Measurements from ENCODE around the gene SEPTIN6. TPM values are rescaled to one million over a fixed set of nuclear protein-coding genes. Genes with fewer than 3 reads are reported as not detected.

Gene SEPTIN6
- total and polyA plus RNA-seq, 2 of the 13 experiments (the other 11 are each of a cell fraction or from before 2014, with no cell fraction given) = 21.7 to 38.3 TPM

DNA sequence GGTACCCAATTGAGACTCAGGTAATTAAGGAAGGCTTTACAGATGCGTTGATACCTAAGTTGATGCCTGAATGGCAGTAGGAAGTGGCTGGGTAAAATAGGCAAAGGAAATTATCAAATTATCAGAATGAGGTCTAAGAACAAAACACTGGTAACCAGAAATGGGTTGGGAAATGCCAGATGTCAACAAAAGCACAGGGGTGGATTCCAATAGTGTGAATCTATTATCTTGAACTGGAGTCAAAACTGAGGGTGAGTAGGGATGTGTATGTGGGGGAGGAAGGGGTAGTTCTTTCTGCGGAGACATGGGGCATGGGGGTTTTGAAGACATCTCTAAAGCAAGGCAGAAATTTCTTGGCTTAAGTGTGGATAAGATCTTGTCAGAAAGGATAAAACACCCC is 16.0 kb upstream of the SEPTIN6 start:
- Histone ChIP-seq H3K9me3 (ENCODE audit: low read length) (no peaks in the 10 kb centered on the region), H3K4me2 (ENCODE audit: low read depth, low read length) (no peak overlapping the region), H2AFZ (ENCODE audit: low read length) (no peak overlapping the region), H3K9ac (ENCODE audit: insufficient read depth, low read depth, low read length) (no peak overlapping the region), H3K4me3 (replicated peaks in 1 of 3; ENCODE audit: insufficient read depth in 1 of 3, low read depth in 2 of 3, low read length in 3 of 3) (no peak overlapping the region), H3K4me1 (ENCODE audit: insufficient read depth, low read length) (no peaks in the 10 kb centered on the region), H3K27me3 (ENCODE audit: control insufficient read depth in 1 of 2, insufficient read depth in 2 of 2, low read length in 2 of 2) (no peaks in the 10 kb centered on the region), H3K27ac (ENCODE audit: extremely low read length, insufficient read depth, low read length) (no peak overlapping the region), H3K79me2 (ENCODE audit: insufficient read depth, low read length) (no peaks in the 10 kb centered on the region), H4K20me1 (ENCODE audit: insufficient read depth, low read length) (no peaks in the 10 kb centered on the region), H3K36me3 (replicated peaks in 1 of 2; ENCODE audit: control insufficient read depth in 1 of 2, insufficient read depth in 2 of 2, low read length in 2 of 2) (no peaks in the 10 kb centered on the region)
- ATAC-seq (no peak), DNase-seq (ENCODE audit: low spot score) (no peak), FAIRE-seq (no peak)
- 44% methylated on average over 2 of the region's 2 CpGs for WGBS (ENCODE audit: low lambda C conversion rate)
- intact Hi-C loops (cut with micrococcal nuclease; ENCODE audit: unreplicated experiment) (no loop called here), in situ Hi-C loops (cut with HindIII; ENCODE audit: extremely low pct_ligation_motif_present, low pct_unique_long_range_greater_than_20kb) (no loop called here)
- ChIA-PET CTCF (ENCODE audit: low intra/inter-chr PET ratio, low total read pairs) (no interaction called here), POLR2A (no interaction called here)
- BruUV-seq (replicated peaks) = no TSS peak
- no peak for TF ChIP-seq ELF1 (CRISPR knock-in tag; IDR thresholded peaks at IDR 0.05)
- TF ChIP-seq, protein P1, sequence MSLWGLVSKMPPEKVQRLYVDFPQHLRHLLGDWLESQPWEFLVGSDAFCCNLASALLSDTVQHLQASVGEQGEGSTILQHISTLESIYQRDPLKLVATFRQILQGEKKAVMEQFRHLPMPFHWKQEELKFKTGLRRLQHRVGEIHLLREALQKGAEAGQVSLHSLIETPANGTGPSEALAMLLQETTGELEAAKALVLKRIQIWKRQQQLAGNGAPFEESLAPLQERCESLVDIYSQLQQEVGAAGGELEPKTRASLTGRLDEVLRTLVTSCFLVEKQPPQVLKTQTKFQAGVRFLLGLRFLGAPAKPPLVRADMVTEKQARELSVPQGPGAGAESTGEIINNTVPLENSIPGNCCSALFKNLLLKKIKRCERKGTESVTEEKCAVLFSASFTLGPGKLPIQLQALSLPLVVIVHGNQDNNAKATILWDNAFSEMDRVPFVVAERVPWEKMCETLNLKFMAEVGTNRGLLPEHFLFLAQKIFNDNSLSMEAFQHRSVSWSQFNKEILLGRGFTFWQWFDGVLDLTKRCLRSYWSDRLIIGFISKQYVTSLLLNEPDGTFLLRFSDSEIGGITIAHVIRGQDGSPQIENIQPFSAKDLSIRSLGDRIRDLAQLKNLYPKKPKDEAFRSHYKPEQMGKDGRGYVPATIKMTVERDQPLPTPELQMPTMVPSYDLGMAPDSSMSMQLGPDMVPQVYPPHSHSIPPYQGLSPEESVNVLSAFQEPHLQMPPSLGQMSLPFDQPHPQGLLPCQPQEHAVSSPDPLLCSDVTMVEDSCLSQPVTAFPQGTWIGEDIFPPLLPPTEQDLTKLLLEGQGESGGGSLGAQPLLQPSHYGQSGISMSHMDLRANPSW (CRISPR knock-in tag; IDR thresholded peaks at IDR 0.05; ENCODE audit: borderline replicate concordance) = no peak
- no peak for TF ChIP-seq ZNF343 (CRISPR knock-in tag; IDR thresholded peaks at IDR 0.05)
- TF ChIP-seq TARDBP (CRISPR knock-in tag; IDR thresholded peaks at IDR 0.05) = no peak
- TF ChIP-seq, protein P2, sequence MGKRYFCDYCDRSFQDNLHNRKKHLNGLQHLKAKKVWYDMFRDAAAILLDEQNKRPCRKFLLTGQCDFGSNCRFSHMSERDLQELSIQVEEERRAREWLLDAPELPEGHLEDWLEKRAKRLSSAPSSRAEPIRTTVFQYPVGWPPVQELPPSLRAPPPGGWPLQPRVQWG (CRISPR knock-in tag; IDR thresholded peaks at IDR 0.05; ENCODE audit: borderline replicate concordance, low read depth) = no peak
- no peak for TF ChIP-seq ZFP36 (IDR thresholded peaks at IDR 0.05; ENCODE audit: borderline replicate concordance, low read depth, low read length, partially characterized antibody)
- no peak for TF ChIP-seq ZNF510 (CRISPR knock-in tag; IDR thresholded peaks at IDR 0.05; ENCODE audit: low read depth)
- TF ChIP-seq CBX1 (IDR thresholded peaks at IDR 0.05; ENCODE audit: low read depth) = no peak
- TF ChIP-seq JDP2 (CRISPR knock-in tag; IDR thresholded peaks at IDR 0.05; ENCODE audit: borderline replicate concordance) = no peak
- TF ChIP-seq CREM (IDR thresholded peaks at IDR 0.05) = no peak
- TF ChIP-seq CREM (CRISPR knock-in tag; IDR thresholded peaks at IDR 0.05) = no peak
- TF ChIP-seq, protein P3, sequence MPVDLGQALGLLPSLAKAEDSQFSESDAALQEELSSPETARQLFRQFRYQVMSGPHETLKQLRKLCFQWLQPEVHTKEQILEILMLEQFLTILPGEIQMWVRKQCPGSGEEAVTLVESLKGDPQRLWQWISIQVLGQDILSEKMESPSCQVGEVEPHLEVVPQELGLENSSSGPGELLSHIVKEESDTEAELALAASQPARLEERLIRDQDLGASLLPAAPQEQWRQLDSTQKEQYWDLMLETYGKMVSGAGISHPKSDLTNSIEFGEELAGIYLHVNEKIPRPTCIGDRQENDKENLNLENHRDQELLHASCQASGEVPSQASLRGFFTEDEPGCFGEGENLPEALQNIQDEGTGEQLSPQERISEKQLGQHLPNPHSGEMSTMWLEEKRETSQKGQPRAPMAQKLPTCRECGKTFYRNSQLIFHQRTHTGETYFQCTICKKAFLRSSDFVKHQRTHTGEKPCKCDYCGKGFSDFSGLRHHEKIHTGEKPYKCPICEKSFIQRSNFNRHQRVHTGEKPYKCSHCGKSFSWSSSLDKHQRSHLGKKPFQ (CRISPR knock-in tag; IDR thresholded peaks at IDR 0.05; ENCODE audit: insufficient replicate concordance) = no peak
- TF ChIP-seq, protein P4, sequence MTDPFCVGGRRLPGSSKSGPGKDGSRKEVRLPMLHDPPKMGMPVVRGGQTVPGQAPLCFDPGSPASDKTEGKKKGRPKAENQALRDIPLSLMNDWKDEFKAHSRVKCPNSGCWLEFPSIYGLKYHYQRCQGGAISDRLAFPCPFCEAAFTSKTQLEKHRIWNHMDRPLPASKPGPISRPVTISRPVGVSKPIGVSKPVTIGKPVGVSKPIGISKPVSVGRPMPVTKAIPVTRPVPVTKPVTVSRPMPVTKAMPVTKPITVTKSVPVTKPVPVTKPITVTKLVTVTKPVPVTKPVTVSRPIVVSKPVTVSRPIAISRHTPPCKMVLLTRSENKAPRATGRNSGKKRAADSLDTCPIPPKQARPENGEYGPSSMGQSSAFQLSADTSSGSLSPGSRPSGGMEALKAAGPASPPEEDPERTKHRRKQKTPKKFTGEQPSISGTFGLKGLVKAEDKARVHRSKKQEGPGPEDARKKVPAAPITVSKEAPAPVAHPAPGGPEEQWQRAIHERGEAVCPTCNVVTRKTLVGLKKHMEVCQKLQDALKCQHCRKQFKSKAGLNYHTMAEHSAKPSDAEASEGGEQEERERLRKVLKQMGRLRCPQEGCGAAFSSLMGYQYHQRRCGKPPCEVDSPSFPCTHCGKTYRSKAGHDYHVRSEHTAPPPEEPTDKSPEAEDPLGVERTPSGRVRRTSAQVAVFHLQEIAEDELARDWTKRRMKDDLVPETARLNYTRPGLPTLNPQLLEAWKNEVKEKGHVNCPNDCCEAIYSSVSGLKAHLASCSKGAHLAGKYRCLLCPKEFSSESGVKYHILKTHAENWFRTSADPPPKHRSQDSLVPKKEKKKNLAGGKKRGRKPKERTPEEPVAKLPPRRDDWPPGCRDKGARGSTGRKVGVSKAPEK (CRISPR knock-in tag; IDR thresholded peaks at IDR 0.05; ENCODE audit: borderline replicate concordance) = no peak
- no peak for TF ChIP-seq CREB1 (IDR thresholded peaks at IDR 0.05)
- no peak for TF ChIP-seq CREB1 (CRISPR knock-in tag; IDR thresholded peaks at IDR 0.05)
- TF ChIP-seq ZNF550 (CRISPR knock-in tag; IDR thresholded peaks at IDR 0.05; ENCODE audit: borderline replicate concordance) = no peak
- TF ChIP-seq PHF21A (CRISPR knock-in tag; IDR thresholded peaks at IDR 0.05) = no peak
- TF ChIP-seq, protein P5, sequence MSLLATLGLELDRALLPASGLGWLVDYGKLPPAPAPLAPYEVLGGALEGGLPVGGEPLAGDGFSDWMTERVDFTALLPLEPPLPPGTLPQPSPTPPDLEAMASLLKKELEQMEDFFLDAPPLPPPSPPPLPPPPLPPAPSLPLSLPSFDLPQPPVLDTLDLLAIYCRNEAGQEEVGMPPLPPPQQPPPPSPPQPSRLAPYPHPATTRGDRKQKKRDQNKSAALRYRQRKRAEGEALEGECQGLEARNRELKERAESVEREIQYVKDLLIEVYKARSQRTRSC (CRISPR knock-in tag; IDR thresholded peaks at IDR 0.05; ENCODE audit: low read depth) = no peak
- no peak for TF ChIP-seq ATF1 (CRISPR knock-in tag; IDR thresholded peaks at IDR 0.05)

All from HepG2 (cell line).